ENCODE measurements around the gene ITPRIPL1.

ITPRIPL1 gene

DNA sequence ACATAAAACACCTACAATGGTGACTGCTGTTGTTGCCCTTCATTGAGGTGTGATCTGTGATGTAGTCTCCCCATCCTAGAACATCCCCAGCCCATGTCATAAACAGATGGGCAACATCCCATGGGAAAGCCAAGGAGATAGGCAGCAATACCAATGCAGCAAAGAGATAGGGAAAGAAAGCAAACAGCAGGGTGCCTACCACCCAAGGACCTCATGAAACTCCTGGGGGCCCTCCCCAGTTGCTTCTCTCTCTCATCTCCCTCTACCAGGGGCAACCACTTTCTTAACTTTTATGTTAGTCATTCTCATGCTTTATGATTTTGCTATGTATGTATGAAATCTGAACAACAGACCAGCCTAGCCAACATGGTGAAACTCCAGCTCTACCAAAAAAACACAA, 8.1 kb upstream of the ITPRIPL1 start:
- H3K27ac ChIP-seq = no peak overlapping the region
- TF ChIP-seq, protein P1, sequence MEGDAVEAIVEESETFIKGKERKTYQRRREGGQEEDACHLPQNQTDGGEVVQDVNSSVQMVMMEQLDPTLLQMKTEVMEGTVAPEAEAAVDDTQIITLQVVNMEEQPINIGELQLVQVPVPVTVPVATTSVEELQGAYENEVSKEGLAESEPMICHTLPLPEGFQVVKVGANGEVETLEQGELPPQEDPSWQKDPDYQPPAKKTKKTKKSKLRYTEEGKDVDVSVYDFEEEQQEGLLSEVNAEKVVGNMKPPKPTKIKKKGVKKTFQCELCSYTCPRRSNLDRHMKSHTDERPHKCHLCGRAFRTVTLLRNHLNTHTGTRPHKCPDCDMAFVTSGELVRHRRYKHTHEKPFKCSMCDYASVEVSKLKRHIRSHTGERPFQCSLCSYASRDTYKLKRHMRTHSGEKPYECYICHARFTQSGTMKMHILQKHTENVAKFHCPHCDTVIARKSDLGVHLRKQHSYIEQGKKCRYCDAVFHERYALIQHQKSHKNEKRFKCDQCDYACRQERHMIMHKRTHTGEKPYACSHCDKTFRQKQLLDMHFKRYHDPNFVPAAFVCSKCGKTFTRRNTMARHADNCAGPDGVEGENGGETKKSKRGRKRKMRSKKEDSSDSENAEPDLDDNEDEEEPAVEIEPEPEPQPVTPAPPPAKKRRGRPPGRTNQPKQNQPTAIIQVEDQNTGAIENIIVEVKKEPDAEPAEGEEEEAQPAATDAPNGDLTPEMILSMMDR (conservative IDR thresholded peaks at IDR 0.05) = no peak

DNA sequence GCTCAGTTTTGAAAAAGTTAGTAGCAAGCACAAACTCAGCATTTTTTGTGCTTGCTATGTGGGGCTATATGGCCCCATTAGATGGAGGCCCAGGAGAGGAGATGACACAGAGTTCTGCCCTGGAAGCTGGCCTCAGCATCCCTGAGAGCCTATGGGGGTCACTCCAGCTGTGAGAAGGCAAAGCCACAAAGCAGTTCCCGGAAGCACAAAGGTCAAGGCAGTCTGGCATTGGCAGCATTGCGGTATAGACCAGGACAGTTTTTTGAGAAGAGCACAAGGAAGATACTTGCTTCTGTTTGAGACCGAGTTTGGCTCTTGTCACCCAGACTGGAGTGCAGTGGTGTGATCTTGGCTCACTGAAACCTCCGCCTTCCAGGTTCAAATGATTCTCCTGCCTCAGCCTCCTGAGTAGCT, 7.5 kb upstream of the ITPRIPL1 start:
- TF ChIP-seq, protein P1 (conservative IDR thresholded peaks at IDR 0.05) = no peak

DNA sequence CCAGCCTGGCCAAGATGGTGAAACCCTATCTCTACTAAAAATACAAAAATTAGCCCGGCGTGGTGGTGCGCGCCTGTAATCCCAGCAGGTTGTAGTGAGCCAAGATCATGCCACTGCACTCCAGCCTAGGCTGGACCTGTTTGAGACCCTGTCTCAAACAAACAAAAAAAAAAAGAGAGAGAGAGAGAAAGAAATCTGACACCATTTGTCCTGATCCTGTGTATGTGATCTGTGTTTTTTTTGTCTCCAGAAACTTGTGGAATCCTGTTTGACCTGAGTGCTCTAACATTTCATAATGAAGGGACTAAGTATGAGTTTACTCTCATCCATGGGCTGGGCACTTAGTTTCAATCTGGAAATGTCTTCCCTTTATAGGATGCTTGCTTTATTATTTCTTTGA, 6.4 kb upstream of the ITPRIPL1 start:
- H3K27ac ChIP-seq = no peak overlapping the region
- TF ChIP-seq, protein P1 (conservative IDR thresholded peaks at IDR 0.05) = no peak

More for the DNA sequence above, 7.5 kb upstream of the ITPRIPL1 start:
- H3K27ac ChIP-seq = no peak overlapping the region

DNA sequence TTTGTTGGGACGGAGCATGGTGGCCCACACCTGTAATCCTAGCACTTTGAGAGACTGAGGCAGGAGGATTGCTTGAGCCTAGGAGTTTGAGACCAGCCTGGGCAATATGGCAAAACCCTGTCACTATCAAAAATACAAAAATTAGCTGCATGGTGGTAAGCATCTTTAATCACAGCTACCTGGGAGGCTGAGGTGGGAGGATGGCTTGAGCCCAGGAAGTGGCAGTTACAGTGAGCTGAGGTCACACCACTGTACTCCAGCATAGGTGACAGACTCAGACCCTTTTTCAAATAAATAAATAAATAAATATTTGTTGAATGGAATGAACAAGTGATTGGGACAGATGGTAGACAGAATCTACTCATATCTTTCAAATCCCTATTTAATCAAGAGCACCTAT, 5.7 kb upstream of the ITPRIPL1 start:
- H3K27ac ChIP-seq = no peak overlapping the region
- TF ChIP-seq, protein P1 (conservative IDR thresholded peaks at IDR 0.05) = no peak

DNA sequence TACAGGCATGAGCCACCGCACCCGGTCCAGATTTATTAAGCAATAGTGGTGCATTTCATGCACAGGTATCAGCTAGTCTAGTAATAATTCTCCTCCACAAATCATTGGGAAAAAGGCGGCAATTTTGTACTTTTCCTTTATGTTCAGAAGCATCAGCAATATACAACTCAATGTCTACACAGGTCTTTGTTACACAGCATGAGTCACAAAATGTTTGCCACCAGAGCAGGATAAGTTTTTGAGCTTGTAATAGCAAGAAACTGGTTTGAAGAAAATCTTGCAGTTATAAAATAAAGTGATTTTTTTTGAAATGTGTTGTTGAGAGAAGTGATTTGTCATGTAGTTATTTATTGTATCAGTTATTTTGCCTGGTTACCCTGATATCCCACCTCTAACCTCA, 4.8 kb upstream of the ITPRIPL1 start:
- H3K27ac ChIP-seq = peak overlapping the region; percentile 78
- TF ChIP-seq, protein P1 (conservative IDR thresholded peaks at IDR 0.05) = no peak

DNA sequence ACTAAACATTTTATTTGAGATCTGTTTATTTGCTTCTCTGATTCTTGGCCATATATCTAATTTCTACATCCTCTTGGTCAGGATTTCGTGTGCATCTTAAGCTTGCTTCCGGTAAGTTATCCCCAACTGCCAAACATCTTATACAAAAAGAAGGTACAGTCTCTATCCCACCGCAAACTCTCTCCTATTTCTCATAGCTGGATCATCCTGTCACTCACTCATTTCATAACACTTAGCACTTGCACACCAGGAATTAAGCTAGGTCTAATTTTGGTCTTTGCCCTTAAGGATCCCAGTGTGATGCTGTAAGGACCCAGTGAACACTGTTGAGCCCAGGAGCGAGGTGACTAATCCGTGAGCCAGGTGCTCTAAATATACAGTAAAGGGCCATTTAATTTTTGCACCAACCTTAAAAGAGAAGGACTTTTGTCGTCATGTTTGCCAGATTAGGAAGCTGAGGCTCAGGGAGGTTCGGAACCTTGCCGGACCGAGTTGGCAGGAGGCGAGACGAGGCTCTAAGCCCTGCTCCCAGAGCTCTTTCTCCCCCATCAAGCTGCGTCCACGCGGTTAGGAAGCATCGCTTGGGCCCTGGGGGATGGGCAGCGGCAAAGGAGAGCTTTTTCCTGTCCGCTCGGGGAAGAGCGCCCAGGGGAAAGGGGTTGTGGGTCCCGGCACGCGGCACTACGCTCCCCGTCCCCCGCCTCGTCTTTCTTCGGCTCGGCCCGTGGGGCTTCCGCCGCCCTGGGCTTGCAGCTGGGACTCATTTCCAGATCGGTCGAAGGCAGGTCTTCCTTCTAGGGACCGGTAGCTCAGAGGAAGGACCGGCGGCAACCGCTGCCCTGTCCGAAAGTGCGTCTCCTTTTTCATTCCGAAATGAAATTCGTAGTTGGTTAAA, 4.1 kb upstream of the ITPRIPL1 start:
- H3K27ac ChIP-seq = peak overlapping the region; percentile 78
- TF ChIP-seq, protein P1 (conservative IDR thresholded peaks at IDR 0.05) = no peak

DNA sequence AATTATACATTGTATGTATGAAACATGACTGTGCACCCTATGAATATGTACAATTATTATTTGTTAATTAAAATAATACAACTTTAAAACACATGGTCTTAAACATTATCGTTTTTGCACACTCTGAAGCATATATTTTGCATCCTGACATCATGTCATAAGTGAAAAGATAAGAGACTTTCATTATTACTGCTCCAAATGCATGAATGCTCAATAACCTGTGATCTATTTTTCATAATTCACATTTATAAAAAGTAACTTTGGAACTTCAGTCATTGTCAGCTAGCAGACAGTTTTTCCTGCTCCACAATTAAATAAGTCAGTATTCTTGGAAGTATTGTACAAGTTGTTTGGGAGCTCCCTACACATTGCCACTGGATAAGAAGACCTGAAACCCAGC, 1.3 kb upstream of the ITPRIPL1 start:
- TF ChIP-seq, protein P1 (conservative IDR thresholded peaks at IDR 0.05) = no peak
- H3K27ac ChIP-seq = no peak overlapping the region
